HG03108 (cell line): ENCODE results near the gene MS4A7.

Source experiments
- ATAC-seq: cut with Tn5 transposase; IDR thresholded peaks from one replicate; pipeline ENCODE4 v1.9.1; 2021; ENCODE audit warnings: moderate library complexity; ENCODE audit not compliant: unreplicated experiment

Gene MS4A7

DNA sequence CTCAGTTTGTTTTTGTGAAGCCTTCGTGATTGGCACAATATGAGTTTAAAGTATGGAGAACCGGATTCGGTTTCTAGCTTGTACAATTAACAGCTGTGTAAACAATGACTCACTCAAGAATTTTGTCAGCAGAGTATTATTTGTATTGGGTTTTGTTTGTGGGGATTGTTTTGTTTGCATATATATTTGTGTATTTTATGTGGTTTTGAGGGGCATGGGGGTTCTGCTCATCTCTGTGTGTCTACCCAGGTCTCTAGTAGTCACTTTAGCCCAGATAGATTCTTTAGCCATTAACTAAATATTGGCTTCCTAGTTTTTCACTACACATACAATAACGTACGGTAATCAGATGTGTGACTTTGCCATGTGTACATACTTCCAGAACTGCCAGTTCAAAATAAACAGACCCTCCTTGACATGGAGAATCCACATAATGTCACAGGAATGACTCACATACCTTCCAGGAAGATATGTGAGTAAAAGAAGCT lies 7.5 kb upstream of the MS4A7 start:
- ATAC-seq: no peak

DNA sequence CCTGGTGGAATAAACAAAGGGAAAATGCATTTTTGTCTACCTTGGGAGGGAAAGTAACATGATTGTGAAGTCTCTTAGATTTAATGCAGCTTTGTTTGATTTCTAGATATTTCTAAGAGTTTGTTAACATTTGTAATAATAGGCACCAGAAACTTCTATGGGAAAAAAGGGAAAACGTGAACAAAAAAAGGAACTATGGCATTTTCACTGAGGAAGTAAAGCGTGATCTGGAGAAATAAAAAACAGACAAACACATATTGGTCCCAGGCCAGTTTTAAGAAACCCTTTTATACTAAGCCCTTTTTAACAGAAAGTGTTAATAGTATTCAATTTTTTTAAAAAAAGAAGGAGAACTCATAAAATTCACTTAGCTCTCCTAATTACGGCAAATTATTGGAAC lies 6.9 kb upstream of the MS4A7 start:
- no peak for ATAC-seq

DNA sequence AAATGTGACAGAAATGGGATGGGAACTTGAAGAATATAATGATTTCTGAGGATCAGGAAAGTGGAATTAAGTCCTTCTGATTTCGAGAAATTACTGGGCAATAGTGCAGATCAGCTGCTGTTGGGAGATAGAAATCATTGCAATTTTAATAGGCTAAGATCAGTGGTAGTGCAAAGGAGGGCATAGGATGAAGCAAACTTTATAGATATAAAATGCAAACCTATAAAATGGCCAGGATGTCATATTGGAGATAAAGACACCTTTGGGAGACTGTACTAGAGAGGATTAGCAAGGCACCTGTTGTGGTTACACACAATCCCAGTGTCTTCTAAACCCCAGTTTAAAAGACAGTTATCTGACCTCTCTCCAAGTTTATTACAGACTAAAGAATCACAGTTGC lies 6.5 kb upstream of the MS4A7 start:
- no peak for ATAC-seq

DNA sequence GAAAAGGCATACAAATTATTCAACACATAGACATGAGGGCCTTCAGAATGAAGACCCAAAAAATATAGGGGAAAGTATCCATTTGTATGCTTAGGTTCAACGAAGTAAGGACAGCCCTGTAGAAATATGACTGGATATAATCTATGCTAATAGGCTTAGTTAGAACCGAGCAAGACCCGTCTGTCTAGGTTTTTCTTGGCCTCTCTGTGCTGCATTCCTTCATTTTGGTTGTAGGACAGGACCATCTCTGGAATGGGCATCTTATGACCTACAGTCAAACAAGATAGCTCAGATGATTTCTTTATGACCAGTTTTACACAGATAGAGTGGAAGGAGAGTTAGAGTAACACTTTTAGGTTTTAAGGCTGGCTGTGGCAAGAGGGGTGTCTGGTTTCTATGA lies 5.6 kb upstream of the MS4A7 start:
- ATAC-seq: no peak

DNA sequence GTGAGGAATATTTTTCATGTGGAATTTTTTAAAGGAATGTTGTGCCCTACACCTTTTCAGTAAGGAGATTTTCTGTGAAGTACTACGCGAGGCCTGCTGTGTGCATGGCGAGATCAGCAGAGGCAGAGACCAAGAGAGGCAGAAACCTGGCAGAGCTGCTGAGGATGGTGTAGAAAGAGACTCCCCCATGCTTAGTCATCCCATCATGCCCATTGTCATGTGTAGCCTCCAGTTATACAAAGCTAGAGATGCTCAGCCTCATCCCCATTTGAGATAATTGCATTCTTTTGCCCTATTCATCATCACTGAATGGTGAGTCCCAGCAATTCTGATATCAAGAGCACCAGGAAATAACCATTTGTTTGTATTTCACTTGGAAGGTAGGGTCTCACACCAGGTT lies 3.0 kb upstream of the MS4A7 start:
- ATAC-seq: no peak

DNA sequence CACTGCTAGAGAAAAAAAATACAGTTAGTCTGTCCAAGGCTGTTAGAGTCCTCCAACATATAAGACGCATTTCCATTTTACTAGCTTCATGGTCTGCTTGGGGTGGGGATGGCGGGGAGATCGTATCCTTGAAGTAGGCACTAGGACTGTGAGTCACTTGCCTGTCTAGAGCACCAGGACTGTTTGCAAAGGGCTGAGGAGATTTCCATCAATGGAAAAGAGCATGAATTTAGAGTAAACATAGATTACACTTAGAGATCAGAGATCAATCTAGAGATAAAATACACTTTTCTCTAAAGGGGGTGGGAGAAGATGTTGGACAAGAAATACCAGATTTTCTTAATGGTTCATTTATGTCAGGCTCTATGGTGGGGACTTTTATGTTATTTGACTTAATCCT lies 1.7 kb upstream of the MS4A7 start:
- ATAC-seq: no peak

DNA sequence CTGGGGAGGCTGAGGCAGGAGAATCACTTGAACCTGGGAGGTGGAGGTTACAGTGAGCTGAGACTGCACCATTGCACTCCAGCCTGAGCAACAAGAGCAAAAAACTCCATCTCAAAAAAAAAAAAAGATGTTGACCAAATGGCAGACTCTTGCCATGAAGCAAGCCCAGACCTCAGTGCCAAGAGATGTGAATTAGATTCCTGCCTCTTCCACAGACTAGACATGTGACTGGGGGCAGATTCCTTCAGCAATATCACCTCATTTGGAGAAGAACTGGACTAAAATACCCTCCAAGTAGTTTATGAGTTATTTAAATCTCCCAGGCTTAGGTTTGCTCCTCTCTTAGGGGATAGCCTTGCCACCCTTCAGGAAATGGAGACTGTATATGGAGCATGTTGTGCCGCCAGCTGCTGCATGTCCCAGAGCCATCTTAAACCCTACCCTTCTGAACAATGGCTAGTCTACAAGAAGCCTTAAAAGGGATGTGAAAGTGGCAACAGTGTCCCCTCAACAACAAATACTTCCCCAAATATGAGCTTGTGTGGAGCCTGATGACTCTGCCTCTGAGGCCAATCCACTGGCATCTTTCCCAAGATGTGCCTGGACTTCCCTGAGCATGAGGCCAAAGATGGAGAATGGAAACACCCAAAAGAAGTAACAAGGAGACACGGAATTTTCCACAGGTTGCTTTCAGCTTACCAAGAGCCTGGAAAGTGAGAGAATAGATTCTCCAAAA lies 763 bp upstream of the MS4A7 start:
- ATAC-seq: no peak

DNA sequence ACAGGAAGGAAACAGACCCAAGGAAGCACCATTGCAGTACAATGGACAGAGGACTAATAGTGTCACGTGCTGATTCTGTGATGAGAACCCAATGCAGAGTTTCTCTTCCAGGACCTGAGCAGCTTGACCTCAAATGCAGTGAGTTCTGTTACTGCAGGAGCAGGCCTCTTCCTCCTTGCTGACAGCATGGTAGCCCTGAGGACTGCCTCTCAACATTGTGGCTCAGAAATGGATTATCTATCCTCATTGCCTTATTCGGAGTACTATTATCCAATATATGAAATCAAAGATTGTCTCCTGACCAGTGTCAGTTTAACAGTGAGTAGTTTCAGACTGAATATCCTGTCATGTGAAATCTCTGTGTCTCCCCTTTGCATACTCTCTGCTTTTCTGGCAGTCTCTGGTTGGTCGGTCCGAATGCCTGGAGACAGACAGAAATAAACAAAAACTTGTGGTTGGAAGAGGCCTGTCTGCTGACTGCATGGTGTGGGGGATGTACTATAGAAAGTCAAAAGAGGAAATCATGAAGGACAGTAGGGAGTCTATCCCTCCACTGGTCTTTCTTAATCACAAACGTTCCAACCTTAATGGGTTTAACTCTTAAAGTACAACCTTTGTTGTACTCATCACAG lies 11.1 kb downstream of the MS4A7 start:
- peak; percentile 74 for ATAC-seq

DNA sequence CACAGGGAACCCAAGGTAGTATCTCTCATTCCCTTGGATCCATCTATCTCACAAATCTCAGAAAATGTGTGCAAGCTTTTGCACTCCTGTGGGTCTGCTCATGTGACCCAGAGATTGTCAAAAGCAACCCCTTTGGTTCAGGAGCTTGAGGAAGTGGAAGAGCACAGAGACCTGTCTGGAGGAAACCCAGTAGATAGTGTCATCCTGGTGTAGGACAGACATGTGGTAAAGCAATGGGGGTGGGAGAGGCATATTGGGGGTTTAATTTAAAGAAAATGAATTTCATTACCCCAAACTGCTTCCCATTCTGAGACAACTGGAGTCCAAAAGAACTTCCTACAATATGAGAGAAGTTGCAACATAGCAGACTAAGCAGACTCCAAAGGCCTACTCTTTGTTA lies 12.1 kb downstream of the MS4A7 start:
- no peak for ATAC-seq

DNA sequence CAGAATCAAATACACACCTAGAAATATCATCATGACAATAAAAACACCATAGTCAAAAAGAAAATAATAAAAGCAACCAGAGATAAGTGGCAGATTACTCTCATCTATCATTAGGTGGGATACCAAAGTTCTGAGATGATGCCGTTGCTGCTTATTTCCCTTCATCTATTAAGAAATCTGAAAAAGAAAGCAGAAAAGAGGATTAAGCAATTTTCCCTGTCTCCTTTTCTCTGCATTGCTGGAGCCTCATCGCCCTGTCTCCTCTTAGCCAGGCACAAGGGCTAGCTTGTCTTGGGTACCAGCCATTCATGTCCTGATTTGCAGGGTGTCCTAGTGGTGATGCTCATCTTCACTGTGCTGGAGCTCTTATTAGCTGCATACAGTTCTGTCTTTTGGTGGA lies 14.0 kb downstream of the MS4A7 start:
- ATAC-seq: no peak

DNA sequence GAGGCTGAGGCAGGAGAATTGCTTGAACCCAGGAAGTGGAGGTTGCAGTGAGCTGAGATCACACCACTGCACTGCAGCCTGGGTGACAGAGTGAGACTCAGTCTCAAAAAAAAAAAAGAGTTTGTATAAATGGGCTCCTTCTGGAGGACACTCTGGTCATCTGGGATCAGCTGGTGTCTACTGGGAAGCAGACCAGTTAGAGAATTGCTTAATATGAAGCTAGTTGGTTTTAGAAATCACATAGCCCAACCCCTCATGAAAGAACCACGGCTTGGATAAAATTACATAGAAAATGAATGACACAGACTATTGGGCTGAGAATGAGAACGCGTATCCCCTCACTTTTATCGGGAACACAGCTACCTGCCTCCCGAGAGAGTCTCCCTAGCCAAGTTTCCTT lies 14.7 kb downstream of the MS4A7 start:
- no peak for ATAC-seq

DNA sequence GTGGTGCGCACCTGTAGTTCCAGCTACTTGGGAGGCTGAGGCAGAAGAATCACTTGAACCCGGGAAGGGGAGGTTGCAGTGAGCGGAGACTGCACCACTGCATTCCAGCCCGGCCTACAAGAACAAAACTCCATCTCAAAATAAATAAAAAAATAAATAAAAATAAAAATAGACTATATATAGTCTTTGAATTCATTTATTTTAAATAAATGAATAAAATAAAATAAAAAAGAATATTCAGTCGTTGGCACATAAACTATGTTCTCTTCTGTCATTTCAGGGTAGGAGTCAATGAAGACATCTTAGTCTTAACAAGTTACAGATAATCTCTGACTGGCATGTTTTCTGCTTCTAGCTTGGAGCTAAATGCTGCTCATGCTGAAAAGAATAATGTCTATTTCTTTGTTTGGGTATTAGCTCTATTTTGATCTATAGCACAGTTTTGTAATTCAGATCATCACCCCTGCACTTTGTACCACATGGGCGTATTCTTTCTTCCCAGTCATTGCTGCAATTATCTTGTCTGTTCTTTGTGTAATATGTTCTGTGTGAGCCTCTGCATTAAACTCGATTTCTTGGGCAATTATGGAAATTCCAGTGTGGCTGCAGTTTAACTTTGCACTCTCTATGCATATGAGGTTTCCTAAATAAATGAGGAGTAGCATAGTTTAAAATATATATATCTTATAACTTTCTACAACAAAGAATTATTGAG lies 16.5 kb downstream of the MS4A7 start:
- no peak for ATAC-seq

DNA sequence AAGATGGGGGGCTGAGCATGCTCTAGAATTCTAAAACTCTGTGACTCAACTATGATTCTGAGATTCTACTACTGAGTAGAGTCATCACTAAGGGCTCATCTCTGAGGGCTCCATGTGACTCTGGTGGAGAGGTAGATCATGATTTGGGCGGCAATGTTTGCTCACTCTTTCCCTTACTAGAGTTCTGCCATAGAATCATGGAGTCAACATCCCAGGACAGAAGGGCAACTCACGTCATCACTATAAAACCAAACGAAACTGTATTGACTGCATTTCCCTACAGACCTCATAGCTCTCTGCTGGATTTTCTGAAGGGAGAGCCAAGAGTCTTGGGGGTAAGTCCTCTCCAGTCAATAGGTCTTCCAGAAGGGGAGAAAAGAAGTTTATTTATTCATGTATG lies 18.1 kb downstream of the MS4A7 start, which contains the start of gene MS4A14:
TSS of gene MS4A14 (plus strand) at position 78 of the 400 bp plus-strand sequence. CDS start at position 198, 120 bp downstream.
- no peak for ATAC-seq

DNA sequence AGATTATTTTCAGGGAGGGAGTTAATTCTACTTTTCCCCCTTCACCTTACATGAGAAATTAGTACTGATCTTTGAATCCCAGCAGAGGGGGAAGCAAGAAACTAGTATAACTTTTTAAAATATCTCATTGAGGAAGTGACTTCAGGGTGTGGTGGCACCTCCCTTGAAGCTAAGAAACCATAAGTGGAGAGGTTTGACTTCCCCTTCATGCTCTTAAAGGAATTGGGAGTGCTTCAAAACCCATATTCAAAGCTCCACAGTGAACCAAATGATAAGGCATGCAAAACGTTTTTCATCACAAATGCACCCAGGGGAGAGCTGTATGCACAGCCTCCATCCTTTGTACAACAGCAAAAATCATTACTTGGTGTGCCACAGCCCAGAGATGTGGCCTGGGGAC lies 18.5 kb downstream of the MS4A7 start:
- no peak for ATAC-seq

DNA sequence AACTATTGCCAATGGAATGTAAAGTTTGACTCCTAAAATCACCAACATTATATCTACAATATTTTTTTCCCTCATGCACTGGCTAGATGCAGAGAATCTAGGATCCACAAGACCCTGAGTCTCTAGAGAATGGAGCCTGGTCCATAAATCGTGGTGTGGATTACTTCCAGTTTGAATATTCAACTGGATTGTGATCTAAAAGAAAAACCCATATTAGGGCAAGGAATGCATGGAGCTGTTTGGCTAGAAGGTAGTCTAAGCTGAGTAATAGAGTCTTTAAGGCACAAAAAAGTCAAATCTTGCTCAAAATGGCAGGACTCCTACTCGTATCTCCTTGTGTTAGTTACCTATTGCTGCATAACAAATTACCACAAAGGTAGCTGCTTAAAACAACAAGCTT lies 41.7 kb downstream of the MS4A7 start:
- ATAC-seq: no peak

DNA sequence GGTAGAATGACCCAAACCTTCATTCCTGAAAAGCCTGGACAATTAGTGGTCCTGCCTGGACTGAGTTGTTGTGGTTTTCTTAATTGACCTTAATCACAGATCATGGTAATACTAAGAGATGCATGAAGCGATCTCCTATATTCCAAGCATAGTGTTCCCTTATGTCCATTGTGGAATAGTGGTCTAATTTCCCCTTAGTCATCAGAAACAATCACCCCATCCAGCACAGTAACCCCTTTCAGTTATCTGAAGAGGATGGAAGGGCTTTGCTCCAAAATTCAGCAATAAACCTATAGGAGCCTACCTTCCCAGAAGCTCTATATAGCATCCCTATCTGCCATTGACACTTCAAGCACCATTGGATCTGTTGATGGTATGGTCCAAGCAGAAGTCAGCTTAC lies 44.3 kb downstream of the MS4A7 start:
- ATAC-seq: no peak

DNA sequence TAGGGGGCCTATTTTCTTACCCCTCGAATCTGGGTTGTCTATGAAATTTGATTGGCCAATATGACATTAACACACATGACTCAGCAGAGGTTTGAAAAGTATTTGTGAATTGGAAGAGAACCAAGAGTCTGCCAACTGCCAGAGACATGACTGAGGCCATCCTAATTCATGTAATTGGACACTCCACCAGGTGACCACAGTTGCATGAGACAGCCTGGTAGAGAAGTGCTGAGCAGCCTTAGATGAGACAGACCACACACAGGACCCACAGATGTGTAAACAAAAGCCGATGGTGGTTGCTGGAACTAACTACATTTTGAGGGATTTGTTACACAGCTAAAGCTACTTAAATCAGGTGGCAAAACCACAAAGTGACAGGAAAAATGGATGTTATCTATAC lies 50.2 kb downstream of the MS4A7 start:
- no peak for ATAC-seq

DNA sequence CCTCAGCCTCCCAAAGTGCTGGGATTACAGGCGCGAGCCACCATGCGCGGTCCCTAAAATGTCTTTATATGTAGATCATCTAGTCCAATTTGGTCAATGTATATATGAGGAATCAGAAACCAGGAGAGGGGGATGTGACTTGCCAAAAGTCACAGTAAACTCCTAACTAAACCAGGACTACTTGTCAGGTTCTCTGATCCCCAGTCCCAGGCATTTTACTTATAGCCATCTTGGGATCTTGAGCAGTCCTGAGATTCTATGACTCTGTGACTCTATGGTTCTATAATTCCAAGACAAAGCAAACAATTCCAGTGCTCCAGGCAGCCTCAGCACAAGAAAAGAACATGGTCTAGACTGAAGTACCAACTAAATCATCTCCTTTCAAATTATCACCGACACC lies 50.9 kb downstream of the MS4A7 start, which contains the start of gene MS4A5:
TSS of gene MS4A5 (plus strand) at position 301 of the 400 bp plus-strand sequence. CDS start 103 bp downstream, outside the sequence.
- ATAC-seq: no peak

DNA sequence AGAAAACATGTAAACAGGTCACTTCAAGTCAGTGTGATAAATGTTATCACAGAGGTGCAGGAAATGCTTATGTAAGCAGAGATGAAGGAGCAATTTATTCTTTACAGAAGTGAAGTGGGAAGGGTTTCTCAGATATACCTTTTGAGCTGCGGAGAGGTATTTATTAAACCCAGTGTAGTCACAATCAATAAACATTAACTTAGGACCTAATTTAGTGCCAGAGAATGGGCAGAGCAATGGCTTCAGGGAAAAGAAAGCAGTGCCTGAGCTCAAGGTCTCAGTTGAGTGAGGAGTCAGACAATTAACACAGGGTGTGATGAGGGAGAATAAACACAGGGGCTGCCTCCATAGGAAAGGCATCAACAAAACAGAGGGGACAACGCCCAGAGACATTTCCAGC lies 52.9 kb downstream of the MS4A7 start:
- no peak for ATAC-seq

DNA sequence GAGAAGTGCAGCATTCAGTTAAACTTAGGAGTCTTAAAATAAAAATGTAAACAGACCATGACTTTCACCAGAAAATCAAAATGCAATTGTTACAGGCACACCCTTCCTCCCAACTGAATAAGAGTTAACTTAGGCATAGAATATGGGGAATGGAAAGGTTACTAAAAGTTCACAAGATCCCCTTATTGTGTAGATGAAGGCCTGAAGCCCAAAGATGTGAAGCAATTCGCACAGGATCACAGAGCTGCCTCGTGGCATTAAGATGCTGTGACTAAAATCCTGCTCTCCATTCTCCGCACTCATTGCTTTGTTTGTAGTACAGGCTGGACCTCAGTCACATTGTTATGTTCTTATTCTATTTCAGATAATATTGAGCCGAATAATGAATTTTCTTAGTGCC lies 55.1 kb downstream of the MS4A7 start:
- ATAC-seq: no peak
